Hematopoietic multipotent progenitor cell treated with erythropoietin and hydrocortisone succinate and interleukin-3 and kit ligand, for 17 days (in vitro differentiated cells): ENCODE measurements around the gene OGA.

Experiments used
- DNase-seq: peaks from one replicate; pipeline ENCODE4 v3.0.0-alpha.2; 2015; ENCODE audit warnings: low spot score

The OGA gene

GRCh38 chr10:101835362-101835761 is 17.1 kb upstream of the OGA start:
- DNase-seq: no peak

DNA sequence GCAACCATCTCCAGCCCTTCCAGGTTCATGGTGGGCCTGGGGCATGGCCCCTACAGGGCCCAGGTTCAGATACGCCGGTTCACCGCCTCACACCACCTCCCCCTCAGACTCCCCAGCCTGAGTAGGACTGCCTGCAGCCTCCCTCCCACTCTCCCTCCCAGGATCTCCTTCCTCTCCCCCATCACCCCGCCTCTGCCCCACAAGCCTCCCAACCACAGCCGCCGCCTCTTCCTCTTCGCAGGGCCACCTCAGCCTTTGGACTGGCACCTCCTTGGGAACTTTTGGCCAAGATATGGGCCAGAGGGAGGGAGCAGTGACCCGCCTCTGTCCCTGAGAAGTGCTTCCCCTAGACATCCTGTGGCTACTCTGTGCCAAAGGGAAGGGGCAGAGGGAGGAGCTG is 16.1 kb upstream of the OGA start:
- no peak for DNase-seq

DNA sequence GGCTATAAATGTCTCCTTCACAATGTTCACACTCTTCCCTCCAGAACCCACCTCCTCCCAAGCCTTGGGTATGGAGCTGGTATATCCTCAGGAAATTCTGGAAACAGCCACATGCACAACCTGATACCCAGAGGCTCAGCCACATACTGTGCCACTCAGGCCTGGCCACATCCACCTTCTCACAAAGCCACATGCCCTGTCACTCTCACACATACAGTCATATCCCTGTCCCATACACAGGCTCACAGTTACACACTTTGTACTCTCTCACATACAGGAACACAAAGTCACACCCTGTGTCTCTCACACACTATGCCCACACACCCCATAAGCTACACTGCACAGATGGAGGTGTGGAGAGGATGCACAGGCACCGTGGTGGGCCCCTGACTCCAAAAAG is 15.2 kb upstream of the OGA start:
- no peak for DNase-seq

DNA sequence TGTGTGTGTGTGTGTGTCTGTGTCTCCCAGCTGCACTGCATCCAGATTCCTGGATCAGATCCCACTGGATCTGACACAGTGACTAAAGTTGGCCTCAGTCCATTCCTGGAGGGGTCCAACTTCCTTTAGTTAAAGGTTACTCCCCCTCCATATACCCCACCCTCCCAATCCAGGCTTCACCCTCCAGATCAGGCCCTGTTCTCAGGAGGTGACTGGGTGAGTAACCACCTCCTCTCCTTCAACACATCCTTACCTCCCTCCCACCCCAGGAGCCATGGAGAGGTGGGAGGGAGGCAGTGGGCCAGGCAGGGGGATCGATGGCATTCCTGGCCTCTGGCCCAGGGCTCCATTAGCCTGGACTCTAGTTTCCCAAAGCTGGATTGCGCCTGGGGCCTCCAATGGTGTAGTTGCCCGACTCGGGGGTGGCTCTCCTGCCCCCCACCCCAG is 14.1 kb upstream of the OGA start:
- no peak for DNase-seq

GRCh38 chr10:101831169-101831811 is 13.0 kb upstream of the OGA start:
- no peak for DNase-seq

GRCh38 chr10:101830322-101831168 is 12.3 kb upstream of the OGA start:
- peak; percentile 97 for DNase-seq

DNA sequence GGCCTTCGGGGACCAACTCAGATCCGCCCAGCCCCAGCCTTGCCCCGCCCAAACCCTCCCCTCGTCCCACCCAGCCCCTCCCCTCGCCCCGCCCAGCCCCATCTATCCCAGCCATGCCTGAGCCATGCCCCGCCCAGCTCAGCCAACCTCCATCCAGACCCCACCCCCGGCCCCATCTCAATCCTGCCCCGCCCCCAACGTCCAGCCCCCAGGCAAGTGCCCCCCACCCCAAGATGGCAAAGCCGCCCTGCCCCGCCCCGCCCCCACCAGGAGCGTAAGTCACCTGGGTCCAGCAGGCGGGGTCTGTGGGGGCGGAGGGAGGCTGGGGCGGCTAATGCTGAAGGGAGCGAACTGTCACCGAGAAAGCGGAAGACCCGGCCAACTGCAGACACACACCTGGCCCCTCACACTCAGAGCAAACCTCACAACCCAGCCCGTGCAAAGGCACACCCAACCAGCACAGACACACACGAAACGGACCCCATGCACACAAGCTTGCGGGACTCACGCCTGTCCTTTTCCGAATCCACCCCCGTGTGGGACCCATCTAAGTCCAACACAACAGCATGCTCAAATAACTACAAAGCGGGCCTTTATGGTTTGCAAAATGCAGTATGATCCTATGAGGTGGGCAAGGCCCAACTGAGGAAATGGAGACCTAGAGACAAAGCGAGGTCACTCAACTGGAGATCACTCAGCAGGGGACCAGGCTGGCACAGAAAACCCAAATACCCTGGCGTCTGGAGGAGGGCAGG is 11.5 kb upstream of the OGA start:
- peak; percentile 64 for DNase-seq

GRCh38 chr10:101828766-101829551 is 10.7 kb upstream of the OGA start:
- DNase-seq: no peak

DNA sequence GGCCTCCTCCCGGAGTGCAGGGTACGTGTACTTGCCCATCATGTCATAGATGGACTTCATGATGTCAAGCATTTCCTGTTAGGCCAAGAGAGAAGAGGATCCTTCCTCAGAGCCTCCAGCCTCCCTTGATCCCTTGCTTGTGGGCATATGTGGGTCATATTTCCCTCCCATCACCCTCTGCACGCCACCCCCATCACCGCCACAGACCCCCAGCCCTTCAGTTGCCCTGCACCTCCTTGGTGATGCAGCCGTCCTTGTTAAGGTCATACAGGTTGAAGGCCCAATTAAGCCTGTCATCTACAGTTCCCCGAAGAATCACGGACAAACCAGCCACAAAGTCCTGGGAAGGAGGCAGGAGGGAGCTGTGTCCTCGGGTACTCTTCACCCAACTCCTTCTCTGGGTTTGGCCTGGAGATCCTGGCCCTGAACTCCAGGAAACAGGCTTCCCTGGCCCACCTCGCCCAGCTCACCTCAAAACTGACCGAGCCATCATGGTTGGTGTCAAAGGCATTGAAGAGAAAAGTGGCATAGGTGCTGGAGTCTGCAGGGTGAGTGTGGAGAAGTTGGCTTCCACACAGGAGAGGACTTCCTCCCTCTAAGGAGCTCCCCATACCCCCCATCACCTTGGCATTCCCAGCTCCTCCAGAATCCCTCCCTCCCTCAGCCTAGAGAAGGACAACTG is 9.8 kb upstream of the OGA start:
- no peak for DNase-seq

GRCh38 chr10:101826852-101827434 is 8.7 kb upstream of the OGA start:
- DNase-seq: no peak

GRCh38 chr10:101824736-101825135 is 6.5 kb upstream of the OGA start:
- DNase-seq: no peak

DNA sequence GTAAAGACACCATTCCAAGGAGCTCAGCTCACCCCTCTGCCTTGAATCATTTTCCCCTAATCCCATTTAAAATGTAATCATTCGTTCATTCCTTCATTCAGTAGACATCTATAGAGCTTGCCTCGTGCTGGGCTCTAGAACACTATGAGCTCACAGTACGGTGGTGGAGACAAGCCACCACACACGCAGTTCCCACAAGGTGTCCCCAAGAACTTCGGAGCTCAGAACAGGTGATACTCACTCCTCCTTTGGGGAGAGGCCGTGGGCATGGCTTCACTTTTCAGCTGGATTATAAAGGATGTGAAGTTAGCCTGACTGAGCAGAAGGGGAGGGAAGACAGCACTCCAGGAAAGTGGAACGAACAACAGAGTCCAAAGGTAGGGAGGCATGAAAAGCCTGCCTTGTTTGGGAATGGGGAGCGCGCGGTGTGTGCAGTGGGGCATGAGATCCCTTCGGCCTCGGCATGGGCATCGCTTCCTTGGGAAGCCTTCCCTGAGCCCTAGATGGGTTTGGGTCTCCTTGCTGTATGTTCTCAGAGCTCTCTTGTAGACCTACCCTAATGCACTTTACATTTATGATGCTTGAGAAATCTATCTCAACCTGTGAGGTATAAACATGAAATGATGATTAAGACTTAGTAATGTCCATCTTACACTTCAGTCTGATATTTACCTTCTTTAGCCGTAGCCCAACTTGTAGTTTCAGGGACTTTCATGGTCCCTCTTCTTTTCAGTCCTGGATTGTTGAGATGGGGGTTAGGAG is 809 bp upstream of the OGA start:
- no peak for DNase-seq

- DNase-seq: peak; percentile 92
These were observed 716 bp downstream of the OGA start for GRCh38 chr10:101817337-101818118.

- DNase-seq: no peak
These were observed 1.3 kb downstream of the OGA start for GRCh38 chr10:101816913-101817336.

GRCh38 chr10:101816376-101816775 is 1.9 kb downstream of the OGA start:
- peak; percentile 46 for DNase-seq

DNA sequence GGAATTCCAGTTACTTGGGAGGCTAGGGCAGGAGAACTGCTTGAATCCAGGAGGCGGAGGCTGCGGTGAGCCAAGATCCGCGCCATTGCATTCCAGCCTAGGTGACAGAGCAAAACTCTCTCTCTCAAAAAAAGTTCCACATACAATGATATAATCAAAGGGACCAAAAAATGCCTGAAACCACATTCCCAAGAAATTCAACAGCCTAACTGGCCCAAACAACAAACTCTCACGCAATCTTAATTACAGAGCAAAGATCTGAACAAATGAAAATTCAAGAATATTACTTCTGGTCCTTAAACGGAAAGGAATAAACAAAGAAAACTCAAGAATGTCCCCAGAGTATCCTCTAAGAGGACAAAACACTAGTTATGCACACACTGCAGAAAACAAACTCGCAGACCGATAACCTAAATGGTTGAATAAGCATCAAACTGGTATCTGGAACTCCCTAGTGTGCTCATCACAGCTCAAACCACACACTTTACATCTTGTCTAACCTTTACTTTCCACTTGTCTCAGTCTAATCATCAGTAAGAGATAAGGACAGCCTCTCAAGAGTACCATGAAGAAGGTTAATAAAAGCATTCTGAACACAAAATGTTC is 3.7 kb downstream of the OGA start:
- peak; percentile 38 for DNase-seq

- no peak for DNase-seq
These were observed 5.6 kb downstream of the OGA start for GRCh38 chr10:101812606-101813005.

DNA sequence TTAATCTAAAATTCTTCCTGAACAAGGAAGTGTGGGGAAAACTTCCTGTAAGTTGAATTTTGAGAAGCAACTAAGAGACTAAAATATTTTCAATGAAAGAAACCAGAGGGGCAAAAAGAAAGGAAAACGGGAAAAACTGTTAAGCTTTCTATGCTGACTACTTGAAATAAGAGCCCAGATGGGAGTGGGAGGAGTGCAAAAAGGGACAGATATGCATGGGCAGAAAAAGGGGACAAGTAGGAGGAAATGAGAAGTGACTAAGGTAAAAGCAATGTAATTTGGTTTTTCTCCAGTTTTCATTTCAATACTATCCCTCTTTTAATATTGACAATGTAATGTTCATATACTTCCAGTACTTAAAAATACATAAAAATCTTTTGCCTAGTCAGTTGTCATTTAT is 11.1 kb downstream of the OGA start:
- DNase-seq: no peak

- no peak for DNase-seq
These were observed 14.7 kb downstream of the OGA start for GRCh38 chr10:101803511-101803910.
